ENCODE measurements around the gene PER1. TPM values are rescaled to one million over a fixed set of nuclear protein-coding genes. Genes with fewer than 3 reads are reported as not detected.

The PER1 gene
- total and polyA plus RNA-seq, 2 of the 13 experiments (the other 11 are each of a cell fraction or from before 2014, with no cell fraction given) = 2.6 to 3.6 TPM

GRCh38 chr17:8119581-8120519 lies 32.4 kb downstream of the PER1 start:
- Histone ChIP-seq H4K20me1 (ENCODE audit: insufficient read depth, low read length) (peaks cover 13% of the 10 kb centered on the region; the same call in 1 of the 2 replicates), H3K9ac (ENCODE audit: insufficient read depth, low read depth, low read length) (peak overlapping the region; percentile 31), H3K4me2 (ENCODE audit: low read depth, low read length) (peak overlapping the region; percentile 100), H3K36me3 (replicated peaks in 1 of 2; ENCODE audit: control insufficient read depth in 1 of 2, insufficient read depth in 2 of 2, low read length in 2 of 2) (no peaks in the 10 kb centered on the region), H3K4me1 (ENCODE audit: insufficient read depth, low read length) (peaks cover 61% of the 10 kb centered on the region), H3K79me2 (ENCODE audit: insufficient read depth, low read length) (no peaks in the 10 kb centered on the region), H3K27me3 (ENCODE audit: control insufficient read depth in 1 of 2, insufficient read depth in 2 of 2, low read length in 2 of 2) (peaks cover 6 to 58% of the 10 kb centered on the region in 2 experiments), H3K4me3 (replicated peaks in 1 of 3; ENCODE audit: insufficient read depth in 1 of 3, low read depth in 2 of 3, low read length in 3 of 3) (peak overlapping the region; percentile 68 to 95 (median 94)), H2AFZ (ENCODE audit: low read length) (no peak overlapping the region), H3K27ac (ENCODE audit: extremely low read length, insufficient read depth, low read length) (peak overlapping the region; percentile 33), H3K9me3 (ENCODE audit: low read length) (no peaks in the 10 kb centered on the region)
- 1% methylated on average over 24 of the region's 28 CpGs for WGBS (ENCODE audit: low lambda C conversion rate)
- no TSS peak for BruUV-seq (replicated peaks)
- POLR2A ChIA-PET = interaction anchor here (0.7 to 5.1 kb wide), 12 partner anchors 15 to 175 kb away, joined by 3 to 35 read pairs (median 5); partner anchors contain the start of genes BORCS6, CTC1 and SLC25A35
- ATAC-seq (peak; percentile 28), DNase-seq (ENCODE audit: low spot score) (peak; percentile 93), FAIRE-seq (peak; percentile 80)
- in situ Hi-C loops (cut with HindIII; ENCODE audit: extremely low pct_ligation_motif_present, low pct_unique_long_range_greater_than_20kb) = loop anchor here (5.0 to 10.0 kb wide), 4 partner anchors 37 to 182 kb away; no protein-coding TSS in a partner anchor
- intact Hi-C loops (cut with micrococcal nuclease; ENCODE audit: unreplicated experiment) = loop anchor here (1.0 to 5.0 kb wide), 5 partner anchors 25 to 102 kb away; no protein-coding TSS in a partner anchor
- CTCF ChIA-PET (ENCODE audit: low intra/inter-chr PET ratio, low total read pairs) = interaction anchor here (1.6 kb wide), 1 partner anchor 26 kb away, joined by 12 read pairs; no protein-coding TSS in a partner anchor
- TF ChIP-seq ZBTB42 (CRISPR knock-in tag; IDR thresholded peaks at IDR 0.05) (no peak), ZNF609 (CRISPR knock-in tag; IDR thresholded peaks at IDR 0.05; ENCODE audit: borderline replicate concordance) (no peak), ZFP36L2 (CRISPR knock-in tag; IDR thresholded peaks at IDR 0.05) (0 out of 2 replicates have a peak, but pooled peaks have one; percentile 83), ZNF12 (CRISPR knock-in tag; IDR thresholded peaks at IDR 0.05) (peak; percentile 70), CEBPG (CRISPR knock-in tag; IDR thresholded peaks at IDR 0.05) (peak; percentile 43), RFX1 (IDR thresholded peaks at IDR 0.05) (no peak), ZNF441 (CRISPR knock-in tag; IDR thresholded peaks at IDR 0.05; ENCODE audit: borderline replicate concordance) (peak; percentile 41; the same call in 1 of the 2 replicates), HMG20A (CRISPR knock-in tag; IDR thresholded peaks at IDR 0.05; ENCODE audit: borderline replicate concordance) (peak; percentile 50; the same call in 1 of the 2 replicates), ZNF850 (CRISPR knock-in tag; conservative IDR thresholded peaks at IDR 0.05) (0 out of 2 replicates have a peak, but pooled peaks have one; percentile 27), ZNF629 (CRISPR knock-in tag; conservative IDR thresholded peaks at IDR 0.05) (peak; percentile 65), CTCF (CRISPR knock-in tag; IDR thresholded peaks at IDR 0.05) (peak; percentile 20; the same call in 1 of the 2 replicates), FOXK1 (CRISPR knock-in tag; IDR thresholded peaks at IDR 0.05; ENCODE audit: borderline replicate concordance, low read depth) (peak; percentile 72; the same call in 1 of the 2 replicates), NFATC3 (CRISPR knock-in tag; IDR thresholded peaks at IDR 0.05) (0 out of 2 replicates have a peak, but pooled peaks have one; percentile 52), NCOA1 (CRISPR knock-in tag; IDR thresholded peaks at IDR 0.05) (0 out of 2 replicates have a peak, but pooled peaks have one; percentile 43), TGIF2 (CRISPR knock-in tag; IDR thresholded peaks at IDR 0.05) (0 out of 2 replicates have a peak, but pooled peaks have one; percentile 48), RCOR2 (CRISPR knock-in tag; IDR thresholded peaks at IDR 0.05) (no peak), NBN (conservative IDR thresholded peaks at IDR 0.05) (no peak)

Measured in HepG2 (cell line).